ENCODE measurements around the gene UBAC1. TPM values are rescaled to one million over a fixed set of nuclear protein-coding genes. Genes with fewer than 3 reads are reported as not detected.

The UBAC1 gene
- total and polyA plus RNA-seq, 4 donors = 24.1 to 49.9 (median 37.5) TPM

GRCh38 chr9:135926402-135927194 lies 34.6 kb downstream of the UBAC1 start:
- no peaks in the 10 kb centered on the region for H3K9me3 ChIP-seq (ENCODE audit: control insufficient read depth, low read length)
- no peak for ATAC-seq (ENCODE audit: low FRiP score)

GRCh38 chr9:135925496-135926133 lies 35.6 kb downstream of the UBAC1 start:
- no peak overlapping the region for H3K27ac ChIP-seq (ENCODE audit: low read depth in 1 of 2, low read length in 2 of 2)
- intact Hi-C loops (cut with DNase I) = no loop called here
- H3K36me3 ChIP-seq (ENCODE audit: control insufficient read depth in 1 of 2, insufficient read depth in 2 of 2, low read length in 1 of 2) = no peaks in the 10 kb centered on the region
- no peak for ATAC-seq (ENCODE audit: low FRiP score)
- H3K4me3 ChIP-seq (ENCODE audit: low read length in 2 of 2) = no peak overlapping the region
- no peaks in the 10 kb centered on the region for H3K9me3 ChIP-seq (ENCODE audit: control insufficient read depth, low read length)
- 82 to 89% methylated on average over 19 of the region's 19 CpGs for WGBS, 2 donors
- DNase-seq = peak in 1 of 2 donors; percentile 71
- no peaks in the 10 kb centered on the region for H3K27me3 ChIP-seq (ENCODE audit: control insufficient read depth in 1 of 2, insufficient read depth in 2 of 2, low read length in 1 of 2)
- no peaks in the 10 kb centered on the region for H3K4me1 ChIP-seq (ENCODE audit: control insufficient read depth in 1 of 2, insufficient read depth in 2 of 2, low read length in 2 of 2)

More at GRCh38 chr9:135926402-135927194, 34.6 kb downstream of the UBAC1 start:
- Histone ChIP-seq H3K4me3 (ENCODE audit: low read length in 2 of 2) (no peak overlapping the region), H3K27ac (ENCODE audit: low read depth in 1 of 2, low read length in 2 of 2) (no peak overlapping the region), H3K36me3 (ENCODE audit: control insufficient read depth in 1 of 2, insufficient read depth in 2 of 2, low read length in 1 of 2) (no peaks in the 10 kb centered on the region), H3K4me1 (ENCODE audit: control insufficient read depth in 1 of 2, insufficient read depth in 2 of 2, low read length in 2 of 2) (no peaks in the 10 kb centered on the region), H3K27me3 (ENCODE audit: control insufficient read depth in 1 of 2, insufficient read depth in 2 of 2, low read length in 1 of 2) (no peaks in the 10 kb centered on the region)
- intact Hi-C loops (cut with DNase I) = no loop called here
- DNase-seq = peak; percentile 79 to 84
- 79 to 81% methylated on average over 27 of the region's 27 CpGs for WGBS, 2 donors

GRCh38 chr9:135924628-135925338 lies 36.4 kb downstream of the UBAC1 start:
- DNase-seq (peak in 1 of 2 donors; percentile 56), ATAC-seq (ENCODE audit: low FRiP score) (no peak)
- H3K4me1 ChIP-seq (ENCODE audit: control insufficient read depth in 1 of 2, insufficient read depth in 2 of 2, low read length in 2 of 2) = no peaks in the 10 kb centered on the region
- H3K4me3 ChIP-seq (ENCODE audit: low read length in 2 of 2) = no peak overlapping the region
- no peak overlapping the region for H3K27ac ChIP-seq (ENCODE audit: low read depth in 1 of 2, low read length in 2 of 2)
- 86 to 91% methylated on average over 27 of the region's 27 CpGs for WGBS, 2 donors
- H3K36me3 ChIP-seq (ENCODE audit: control insufficient read depth in 1 of 2, insufficient read depth in 2 of 2, low read length in 1 of 2) = no peaks in the 10 kb centered on the region
- intact Hi-C loops (cut with DNase I) = no loop called here
- H3K27me3 ChIP-seq (ENCODE audit: control insufficient read depth in 1 of 2, insufficient read depth in 2 of 2, low read length in 1 of 2) = no peaks in the 10 kb centered on the region
- H3K9me3 ChIP-seq (ENCODE audit: control insufficient read depth, low read length) = no peaks in the 10 kb centered on the region

- H3K4me3 ChIP-seq (ENCODE audit: low read length in 2 of 2) = no peak overlapping the region
- DNase-seq (no peak), ATAC-seq (ENCODE audit: low FRiP score) (no peak)
- H3K27me3 ChIP-seq (ENCODE audit: control insufficient read depth in 1 of 2, insufficient read depth in 2 of 2, low read length in 1 of 2) = no peaks in the 10 kb centered on the region
- no peak overlapping the region for H3K27ac ChIP-seq (ENCODE audit: low read depth in 1 of 2, low read length in 2 of 2)
- intact Hi-C loops (cut with DNase I) = no loop called here
- WGBS, 2 donors = 92 to 95% methylated on average over 13 of the region's 13 CpGs
- no peaks in the 10 kb centered on the region for H3K4me1 ChIP-seq (ENCODE audit: control insufficient read depth in 1 of 2, insufficient read depth in 2 of 2, low read length in 2 of 2)
- H3K36me3 ChIP-seq (ENCODE audit: control insufficient read depth in 1 of 2, insufficient read depth in 2 of 2, low read length in 1 of 2) = no peaks in the 10 kb centered on the region
- H3K9me3 ChIP-seq (ENCODE audit: control insufficient read depth, low read length) = peaks cover 2% of the 10 kb centered on the region
Observed at GRCh38 chr9:135923508-135923907, 37.7 kb downstream of the UBAC1 start.

- Histone ChIP-seq H3K9me3 (ENCODE audit: control insufficient read depth, low read length) (peaks cover 2% of the 10 kb centered on the region), H3K36me3 (ENCODE audit: control insufficient read depth in 1 of 2, insufficient read depth in 2 of 2, low read length in 1 of 2) (no peaks in the 10 kb centered on the region), H3K27ac (ENCODE audit: low read depth in 1 of 2, low read length in 2 of 2) (no peak overlapping the region), H3K27me3 (ENCODE audit: control insufficient read depth in 1 of 2, insufficient read depth in 2 of 2, low read length in 1 of 2) (no peaks in the 10 kb centered on the region), H3K4me3 (ENCODE audit: low read length in 2 of 2) (no peak overlapping the region), H3K4me1 (ENCODE audit: control insufficient read depth in 1 of 2, insufficient read depth in 2 of 2, low read length in 2 of 2) (no peaks in the 10 kb centered on the region)
- intact Hi-C loops (cut with DNase I) = no loop called here
- DNase-seq (no peak), ATAC-seq (ENCODE audit: low FRiP score) (no peak)
- 72 to 85% methylated on average over 14 of the region's 14 CpGs for WGBS, 2 donors
Observed at GRCh38 chr9:135921749-135922310, 39.3 kb downstream of the UBAC1 start.

- peaks cover 2% of the 10 kb centered on the region for H3K9me3 ChIP-seq (ENCODE audit: control insufficient read depth, low read length)
- no peak overlapping the region for H3K27ac ChIP-seq (ENCODE audit: low read depth in 1 of 2, low read length in 2 of 2)
- no peaks in the 10 kb centered on the region for H3K27me3 ChIP-seq (ENCODE audit: control insufficient read depth in 1 of 2, insufficient read depth in 2 of 2, low read length in 1 of 2)
- DNase-seq (peak in 1 of 2 donors; percentile 35), ATAC-seq (ENCODE audit: low FRiP score) (peak; percentile 52)
- no peaks in the 10 kb centered on the region for H3K36me3 ChIP-seq (ENCODE audit: control insufficient read depth in 1 of 2, insufficient read depth in 2 of 2, low read length in 1 of 2)
- intact Hi-C loops (cut with DNase I) = no loop called here
- H3K4me1 ChIP-seq (ENCODE audit: control insufficient read depth in 1 of 2, insufficient read depth in 2 of 2, low read length in 2 of 2) = no peaks in the 10 kb centered on the region
- no peak overlapping the region for H3K4me3 ChIP-seq (ENCODE audit: low read length in 2 of 2)
- WGBS, 2 donors = 61 to 77% methylated on average over 24 of the region's 24 CpGs
Observed at GRCh38 chr9:135920973-135921585, 40.1 kb downstream of the UBAC1 start.

- Histone ChIP-seq H3K27ac (ENCODE audit: low read depth in 1 of 2, low read length in 2 of 2) (no peak overlapping the region), H3K4me1 (ENCODE audit: control insufficient read depth in 1 of 2, insufficient read depth in 2 of 2, low read length in 2 of 2) (no peaks in the 10 kb centered on the region), H3K27me3 (ENCODE audit: control insufficient read depth in 1 of 2, insufficient read depth in 2 of 2, low read length in 1 of 2) (no peaks in the 10 kb centered on the region), H3K9me3 (ENCODE audit: control insufficient read depth, low read length) (peaks cover 2% of the 10 kb centered on the region), H3K4me3 (ENCODE audit: low read length in 2 of 2) (no peak overlapping the region), H3K36me3 (ENCODE audit: control insufficient read depth in 1 of 2, insufficient read depth in 2 of 2, low read length in 1 of 2) (peaks cover 0 to under 1% of the 10 kb centered on the region in 2 donors)
- ATAC-seq (ENCODE audit: low FRiP score) (no peak), DNase-seq (peak in 1 of 2 donors; percentile 30)
- intact Hi-C loops (cut with DNase I) = no loop called here
- 88 to 91% methylated on average over 15 of the region's 15 CpGs for WGBS, 2 donors
Observed at GRCh38 chr9:135920256-135920930, 40.8 kb downstream of the UBAC1 start.

Data from aorta (tissue), 5 donors.